Mammary epithelial cell (primary cell): ENCODE data around the gene BPGM.

Source experiments
- EZH2 ChIP-seq: IDR thresholded peaks from 2 replicates; pipeline ENCODE4 v1.6.1; 2012; ENCODE audit warnings: low read length, inconsistent platforms, borderline replicate concordance
- TF ChIP-seq, protein P1 (sequence below), 2 donors: IDR thresholded peaks in 1 of 2; conservative IDR thresholded peaks in 1 of 2; 2 replicates each; pipeline ENCODE4 v1.5.1; 2011 to 2012; ENCODE audit warnings: inconsistent platforms in 2 of 2, low read length in 2 of 2, mild to moderate bottlenecking in 2 of 2, control low read depth in 1 of 2, low read depth in 1 of 2; ENCODE audit not compliant: insufficient read depth in 1 of 2; ENCODE audit errors: extremely low read depth in 1 of 2

DNA sequence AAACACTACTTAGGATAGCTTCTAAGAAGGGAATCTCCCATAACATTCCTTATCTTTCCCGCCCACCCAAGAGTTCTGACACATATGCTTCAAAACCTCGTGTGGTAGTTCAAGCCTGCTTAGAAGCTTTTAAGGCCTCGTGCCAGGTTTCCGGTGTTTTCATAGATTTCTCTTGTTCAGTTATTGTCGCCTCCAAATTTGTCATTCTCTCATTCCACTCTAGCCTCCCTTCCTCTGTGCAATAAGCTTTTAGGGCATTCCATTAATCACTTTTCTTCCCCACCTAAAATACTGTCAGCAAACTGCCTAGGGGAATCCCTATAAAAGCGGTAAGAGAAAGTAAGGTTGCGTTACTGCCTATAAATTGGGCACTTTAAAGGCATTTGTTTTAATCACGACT lies 718 bp upstream of the BPGM start:
- TF ChIP-seq EZH2 = no peak
- TF ChIP-seq, protein P1, sequence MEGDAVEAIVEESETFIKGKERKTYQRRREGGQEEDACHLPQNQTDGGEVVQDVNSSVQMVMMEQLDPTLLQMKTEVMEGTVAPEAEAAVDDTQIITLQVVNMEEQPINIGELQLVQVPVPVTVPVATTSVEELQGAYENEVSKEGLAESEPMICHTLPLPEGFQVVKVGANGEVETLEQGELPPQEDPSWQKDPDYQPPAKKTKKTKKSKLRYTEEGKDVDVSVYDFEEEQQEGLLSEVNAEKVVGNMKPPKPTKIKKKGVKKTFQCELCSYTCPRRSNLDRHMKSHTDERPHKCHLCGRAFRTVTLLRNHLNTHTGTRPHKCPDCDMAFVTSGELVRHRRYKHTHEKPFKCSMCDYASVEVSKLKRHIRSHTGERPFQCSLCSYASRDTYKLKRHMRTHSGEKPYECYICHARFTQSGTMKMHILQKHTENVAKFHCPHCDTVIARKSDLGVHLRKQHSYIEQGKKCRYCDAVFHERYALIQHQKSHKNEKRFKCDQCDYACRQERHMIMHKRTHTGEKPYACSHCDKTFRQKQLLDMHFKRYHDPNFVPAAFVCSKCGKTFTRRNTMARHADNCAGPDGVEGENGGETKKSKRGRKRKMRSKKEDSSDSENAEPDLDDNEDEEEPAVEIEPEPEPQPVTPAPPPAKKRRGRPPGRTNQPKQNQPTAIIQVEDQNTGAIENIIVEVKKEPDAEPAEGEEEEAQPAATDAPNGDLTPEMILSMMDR (conservative IDR thresholded peaks at IDR 0.05 in 1 of 2, IDR thresholded peaks at IDR 0.05 in 1 of 2; ENCODE audit: extremely low read depth in 1 of 2, insufficient read depth in 1 of 2, low read depth in 1 of 2, low read length in 2 of 2) = no peak
